ENCODE results near the gene STRA8.

Gene STRA8

GRCh38 chr7:135233570-135233969, at the start of gene STRA8:
TSS of gene STRA8 (plus strand) at chr7:135233838. CDS start at chr7:135240525, 6,687 bp downstream.
- no peak for DNase-seq

- DNase-seq = no peak
These were observed 49.3 kb upstream of the STRA8 start for GRCh38 chr7:135184254-135184841.

GRCh38 chr7:135185471-135186260, 48.0 kb upstream of the STRA8 start:
- no peak for DNase-seq

- no peak for DNase-seq
These were observed 47.4 kb upstream of the STRA8 start for GRCh38 chr7:135186261-135186540.

GRCh38 chr7:135186841-135187253, 46.8 kb upstream of the STRA8 start:
- DNase-seq = no peak

GRCh38 chr7:135188298-135188984, 45.2 kb upstream of the STRA8 start:
- DNase-seq = no peak

- DNase-seq = no peak
These were observed 44.4 kb upstream of the STRA8 start for GRCh38 chr7:135189221-135189662.

GRCh38 chr7:135189961-135190360, 43.7 kb upstream of the STRA8 start:
- no peak for DNase-seq

GRCh38 chr7:135190703-135191102, 42.9 kb upstream of the STRA8 start:
- no peak for DNase-seq

- no peak for DNase-seq
These were observed 40.6 kb upstream of the STRA8 start for GRCh38 chr7:135192914-135193536.

GRCh38 chr7:135193615-135194081, 40.0 kb upstream of the STRA8 start:
- no peak for DNase-seq

GRCh38 chr7:135194494-135195095, 39.0 kb upstream of the STRA8 start:
- DNase-seq = no peak

GRCh38 chr7:135195156-135195555, 38.5 kb upstream of the STRA8 start:
- no peak for DNase-seq

GRCh38 chr7:135195968-135196629, 37.5 kb upstream of the STRA8 start:
- no peak for DNase-seq

GRCh38 chr7:135197343-135197742, 36.3 kb upstream of the STRA8 start:
- DNase-seq = no peak

GRCh38 chr7:135197906-135198655, 35.6 kb upstream of the STRA8 start:
- no peak for DNase-seq

- no peak for DNase-seq
These were observed 34.2 kb upstream of the STRA8 start for GRCh38 chr7:135199439-135199838.

- DNase-seq = no peak
These were observed 32.8 kb upstream of the STRA8 start for GRCh38 chr7:135200821-135201331.

- DNase-seq = no peak
These were observed 32.3 kb upstream of the STRA8 start for GRCh38 chr7:135201350-135201749.

- DNase-seq = no peak
These were observed 29.3 kb upstream of the STRA8 start for GRCh38 chr7:135204341-135204749.

GRCh38 chr7:135204876-135205275, 28.8 kb upstream of the STRA8 start:
- no peak for DNase-seq

- no peak for DNase-seq
These were observed 27.8 kb upstream of the STRA8 start for GRCh38 chr7:135205850-135206249.

Data from activated CD4-positive, alpha-beta T cell treated with anti-CD3 and anti-CD28 coated beads, Interleukin-2, amount 50 U/mL, for 4 hours (primary cell).